Loucy (cell line): Measurements from ENCODE around the gene GBA3.

Experiments
- H2AFZ ChIP-seq: fragments of 200-600 bp; sonication (generic); 2 replicates; pipeline ENCODE4 v1.6.0; 2016; ENCODE audit warnings: antibody characterized with exemption, mild to moderate bottlenecking, low read length, moderate library complexity
- H3F3A ChIP-seq: fragments of 200-600 bp; 2 replicates; pipeline ENCODE4 v1.6.0; 2016; ENCODE audit warnings: antibody characterized with exemption, low read depth, mild to moderate bottlenecking
- H3K27me3 ChIP-seq: fragments of 200-600 bp; sonication (generic); 2 replicates; pipeline ENCODE4 v1.6.1; 2014; ENCODE audit warnings: low read length, mild to moderate bottlenecking; ENCODE audit not compliant: insufficient read depth, poor library complexity, severe bottlenecking
- H3K36me3 ChIP-seq: fragments of 200-600 bp; sonication (generic); 2 replicates; pipeline ENCODE4 v1.6.1; 2016; ENCODE audit warnings: low read length; ENCODE audit not compliant: insufficient read depth
- H3K4me1 ChIP-seq: fragments of 200-600 bp; sonication (generic); 2 replicates; pipeline ENCODE4 v1.5.1; 2014; ENCODE audit warnings: low read length, mild to moderate bottlenecking; ENCODE audit not compliant: insufficient read depth, poor library complexity, severe bottlenecking
- H3K4me2 ChIP-seq: fragments of 200-600 bp; sonication (generic); 2 replicates; pipeline ENCODE4 v1.6.0; 2014; ENCODE audit warnings: antibody characterized with exemption, low read length, low read depth, mild to moderate bottlenecking; ENCODE audit not compliant: poor library complexity, severe bottlenecking
- H3K4me3 ChIP-seq: fragments of 200-600 bp; sonication (generic); 2 replicates; pipeline ENCODE4 v1.5.1; 2014; ENCODE audit warnings: low read length, mild to moderate bottlenecking, mixed read lengths; ENCODE audit not compliant: poor library complexity, severe bottlenecking
- H3K79me2 ChIP-seq: fragments of 200-600 bp; sonication (generic); 2 replicates; pipeline ENCODE4 v1.6.1; 2014; ENCODE audit warnings: low read length; ENCODE audit not compliant: insufficient read depth
- H3K9ac ChIP-seq: fragments of 200-600 bp; sonication (generic); 2 replicates; pipeline ENCODE4 v1.6.0; 2014; ENCODE audit warnings: mild to moderate bottlenecking, low read depth, low read length, moderate library complexity; ENCODE audit not compliant: poor library complexity, severe bottlenecking
- H3K9me2 ChIP-seq: fragments of 200-600 bp; sonication (generic); replicated peaks from 2 replicates; pipeline ENCODE4 v1.6.1; 2016; ENCODE audit warnings: low read depth, low read length, mixed read lengths
- H3K9me3 ChIP-seq: fragments of 200-600 bp; sonication (generic); 2 replicates; pipeline ENCODE4 v1.6.1; 2014; ENCODE audit warnings: mild to moderate bottlenecking, antibody characterized with exemption, low read length, low read depth; ENCODE audit not compliant: insufficient read depth
- H4K20me1 ChIP-seq: fragments of 200-600 bp; sonication (generic); 2 replicates; pipeline ENCODE4 v1.6.0; 2014; ENCODE audit warnings: antibody characterized with exemption, low read length, mild to moderate bottlenecking; ENCODE audit not compliant: insufficient read depth, poor library complexity, severe bottlenecking
- EZH2phosphoT487 ChIP-seq: fragments of 200-600 bp; IDR thresholded peaks from 2 replicates; pipeline ENCODE4 v1.6.1; 2018; ENCODE audit warnings: antibody characterized with exemption, mild to moderate bottlenecking, moderate library complexity, borderline replicate concordance
- TF ChIP-seq, protein P1 (sequence below): fragments of 200-600 bp; sonication (generic); conservative IDR thresholded peaks from 2 replicates; pipeline ENCODE4 v1.5.1; 2014; ENCODE audit warnings: mild to moderate bottlenecking, antibody characterized with exemption, low read length

GBA3 gene

DNA sequence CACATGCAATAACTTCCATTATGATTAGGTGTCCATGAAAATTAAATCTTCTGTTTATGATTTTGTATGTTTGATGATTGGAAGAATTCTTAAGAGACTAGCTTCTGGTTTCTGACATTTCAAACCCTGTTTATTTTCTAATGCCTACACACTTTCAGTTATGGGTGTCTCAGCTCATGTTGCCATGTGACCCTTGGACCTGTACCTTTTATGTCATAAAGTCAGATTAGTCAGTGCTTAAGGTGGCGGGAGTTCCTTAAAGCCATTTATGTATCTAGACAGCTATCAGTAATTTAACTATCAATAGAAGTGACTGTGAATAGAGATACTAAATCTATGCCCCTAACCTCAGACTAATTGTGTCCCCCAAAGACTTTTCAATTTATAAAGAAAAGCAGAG lies 155.6 kb downstream of the GBA3 start:
- H3K9me2 ChIP-seq, result no peaks in the 10 kb centered on the region
- TF ChIP-seq, protein P1, sequence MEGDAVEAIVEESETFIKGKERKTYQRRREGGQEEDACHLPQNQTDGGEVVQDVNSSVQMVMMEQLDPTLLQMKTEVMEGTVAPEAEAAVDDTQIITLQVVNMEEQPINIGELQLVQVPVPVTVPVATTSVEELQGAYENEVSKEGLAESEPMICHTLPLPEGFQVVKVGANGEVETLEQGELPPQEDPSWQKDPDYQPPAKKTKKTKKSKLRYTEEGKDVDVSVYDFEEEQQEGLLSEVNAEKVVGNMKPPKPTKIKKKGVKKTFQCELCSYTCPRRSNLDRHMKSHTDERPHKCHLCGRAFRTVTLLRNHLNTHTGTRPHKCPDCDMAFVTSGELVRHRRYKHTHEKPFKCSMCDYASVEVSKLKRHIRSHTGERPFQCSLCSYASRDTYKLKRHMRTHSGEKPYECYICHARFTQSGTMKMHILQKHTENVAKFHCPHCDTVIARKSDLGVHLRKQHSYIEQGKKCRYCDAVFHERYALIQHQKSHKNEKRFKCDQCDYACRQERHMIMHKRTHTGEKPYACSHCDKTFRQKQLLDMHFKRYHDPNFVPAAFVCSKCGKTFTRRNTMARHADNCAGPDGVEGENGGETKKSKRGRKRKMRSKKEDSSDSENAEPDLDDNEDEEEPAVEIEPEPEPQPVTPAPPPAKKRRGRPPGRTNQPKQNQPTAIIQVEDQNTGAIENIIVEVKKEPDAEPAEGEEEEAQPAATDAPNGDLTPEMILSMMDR, result no peak
- TF ChIP-seq EZH2phosphoT487, result no peak

DNA sequence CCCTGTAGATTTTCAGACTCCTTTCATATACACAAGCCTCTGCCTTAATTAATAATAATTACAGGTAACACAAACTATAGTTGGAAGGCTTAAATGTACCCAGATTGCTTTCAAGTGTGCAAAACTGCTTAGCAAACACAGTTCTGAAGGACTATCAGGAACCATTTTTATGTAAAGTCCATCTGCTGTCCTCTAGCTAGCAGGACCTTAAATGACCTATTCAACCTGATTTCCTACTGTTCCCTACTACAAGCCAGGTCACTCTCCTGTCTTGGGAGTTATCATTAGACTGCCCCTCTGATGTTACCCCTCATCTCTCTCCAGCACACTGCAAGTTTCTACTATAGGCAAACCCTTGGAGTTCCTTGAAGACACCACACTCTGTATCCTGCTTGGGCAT lies 157.3 kb downstream of the GBA3 start:
- H3K36me3 ChIP-seq, result no peaks in the 10 kb centered on the region
- H3K79me2 ChIP-seq, result no peaks in the 10 kb centered on the region
- no peak overlapping the region for H3K4me3 ChIP-seq
- H3K9me2 ChIP-seq, result no peaks in the 10 kb centered on the region
- H3K9ac ChIP-seq, result no peak overlapping the region
- TF ChIP-seq, protein P1, result no peak
- no peak for TF ChIP-seq EZH2phosphoT487
- no peaks in the 10 kb centered on the region for H3K4me1 ChIP-seq
- no peaks in the 10 kb centered on the region for H3K27me3 ChIP-seq
- H2AFZ ChIP-seq, result no peak overlapping the region
- H4K20me1 ChIP-seq, result no peaks in the 10 kb centered on the region
- H3F3A ChIP-seq, result no peaks in the 10 kb centered on the region
- H3K9me3 ChIP-seq, result no peaks in the 10 kb centered on the region
- H3K4me2 ChIP-seq, result no peak overlapping the region

More for the DNA sequence above, 155.6 kb downstream of the GBA3 start:
- Histone ChIP-seq H4K20me1 (no peaks in the 10 kb centered on the region), H3K4me3 (no peak overlapping the region), H3K27me3 (no peaks in the 10 kb centered on the region), H3K9me3 (no peaks in the 10 kb centered on the region), H3F3A (no peaks in the 10 kb centered on the region), H3K4me2 (no peak overlapping the region), H3K36me3 (no peaks in the 10 kb centered on the region), H2AFZ (no peak overlapping the region), H3K79me2 (no peaks in the 10 kb centered on the region), H3K9ac (no peak overlapping the region), H3K4me1 (no peaks in the 10 kb centered on the region)

DNA sequence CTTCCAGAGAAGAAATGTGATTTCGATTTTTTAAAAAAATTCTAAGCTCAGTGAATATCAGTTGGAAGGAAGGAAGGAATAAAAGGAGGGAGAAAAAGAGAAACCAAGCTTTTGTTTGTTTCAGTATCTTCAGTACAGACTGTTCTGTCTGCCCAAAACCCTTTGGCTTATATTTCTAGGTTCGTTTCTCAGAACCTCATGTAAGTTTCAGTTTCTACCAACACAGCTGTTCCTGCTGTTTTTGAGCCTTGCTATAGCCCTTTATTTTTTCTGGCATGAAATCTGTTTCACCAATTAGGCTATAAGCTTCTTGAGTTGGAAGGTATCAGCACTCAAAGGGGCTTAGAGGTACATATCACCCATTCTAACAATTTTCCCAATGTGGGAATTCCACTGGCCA lies 157.9 kb downstream of the GBA3 start:
- Histone ChIP-seq H3F3A (no peaks in the 10 kb centered on the region), H3K27me3 (no peaks in the 10 kb centered on the region), H4K20me1 (no peaks in the 10 kb centered on the region), H3K4me1 (no peaks in the 10 kb centered on the region), H3K9me3 (no peaks in the 10 kb centered on the region), H3K79me2 (no peaks in the 10 kb centered on the region), H3K36me3 (no peaks in the 10 kb centered on the region), H3K9me2 (no peaks in the 10 kb centered on the region), H3K4me2 (no peak overlapping the region), H3K4me3 (no peak overlapping the region), H2AFZ (no peak overlapping the region), H3K9ac (no peak overlapping the region)
- no peak for TF ChIP-seq EZH2phosphoT487
- TF ChIP-seq, protein P1, result no peak
